T-helper 1 cell (primary cell): ENCODE results near the gene PREX1.
"Not testable (repeated sequence)": the region's sequence is repeated elsewhere in the genome, so short reads cannot be mapped to it uniquely, and the experiment has no call there.

Experiments
- DNase-seq, 5 donors: peaks; one replicate each; pipeline ENCODE4 v3.0.0-alpha.2; 2012 to 2020

PREX1 gene

GRCh38 chr20:48846516-48847492, 19.0 kb upstream of the PREX1 start:
- DNase-seq = no peak

GRCh38 chr20:48845721-48846306, 18.0 kb upstream of the PREX1 start:
- DNase-seq = no peak

- no peak for DNase-seq
Observed at GRCh38 chr20:48844996-48845395, 17.2 kb upstream of the PREX1 start.

GRCh38 chr20:48843896-48844295, 16.1 kb upstream of the PREX1 start:
- not testable (repeated sequence) for DNase-seq

GRCh38 chr20:48843057-48843806, 15.4 kb upstream of the PREX1 start:
- DNase-seq = no peak

- DNase-seq = no peak
Observed at GRCh38 chr20:48841875-48842529, 14.2 kb upstream of the PREX1 start.

GRCh38 chr20:48841196-48841874, 13.5 kb upstream of the PREX1 start:
- DNase-seq = no peak

GRCh38 chr20:48839154-48839917, 11.5 kb upstream of the PREX1 start:
- no peak for DNase-seq

- DNase-seq = no peak
Observed at GRCh38 chr20:48837014-48837413, 9.2 kb upstream of the PREX1 start.

- no peak for DNase-seq
Observed at GRCh38 chr20:48835390-48835789, 7.6 kb upstream of the PREX1 start.

- DNase-seq = no peak
Observed at GRCh38 chr20:48834278-48834677, 6.5 kb upstream of the PREX1 start.

- DNase-seq = no peak
Observed at GRCh38 chr20:48832405-48832730, 4.6 kb upstream of the PREX1 start.

GRCh38 chr20:48831718-48832404, 4.1 kb upstream of the PREX1 start:
- no peak for DNase-seq

GRCh38 chr20:48830826-48831318, 3.1 kb upstream of the PREX1 start:
- DNase-seq = no peak

- DNase-seq = no peak
Observed at GRCh38 chr20:48829940-48830339, 2.1 kb upstream of the PREX1 start.

- no peak for DNase-seq
Observed at GRCh38 chr20:48828734-48829460, 1.1 kb upstream of the PREX1 start.

- peak in 2 of 5 donors; percentile 28 to 37 for DNase-seq
Observed at GRCh38 chr20:48826883-48827771, 672 bp downstream of the PREX1 start.

GRCh38 chr20:48826480-48826879, 1.3 kb downstream of the PREX1 start:
- DNase-seq = not testable (repeated sequence)

GRCh38 chr20:48826069-48826468, 1.7 kb downstream of the PREX1 start:
- no peak for DNase-seq
